Measurements from ENCODE around the gene ARL6IP1.
A peak's percentile ranks its signal among the peaks of the same experiment; 100 is the strongest.
"Not testable (repeated sequence)": the region's sequence is repeated elsewhere in the genome, so short reads cannot be mapped to it uniquely, and the experiment has no call there.

The ARL6IP1 gene

DNA sequence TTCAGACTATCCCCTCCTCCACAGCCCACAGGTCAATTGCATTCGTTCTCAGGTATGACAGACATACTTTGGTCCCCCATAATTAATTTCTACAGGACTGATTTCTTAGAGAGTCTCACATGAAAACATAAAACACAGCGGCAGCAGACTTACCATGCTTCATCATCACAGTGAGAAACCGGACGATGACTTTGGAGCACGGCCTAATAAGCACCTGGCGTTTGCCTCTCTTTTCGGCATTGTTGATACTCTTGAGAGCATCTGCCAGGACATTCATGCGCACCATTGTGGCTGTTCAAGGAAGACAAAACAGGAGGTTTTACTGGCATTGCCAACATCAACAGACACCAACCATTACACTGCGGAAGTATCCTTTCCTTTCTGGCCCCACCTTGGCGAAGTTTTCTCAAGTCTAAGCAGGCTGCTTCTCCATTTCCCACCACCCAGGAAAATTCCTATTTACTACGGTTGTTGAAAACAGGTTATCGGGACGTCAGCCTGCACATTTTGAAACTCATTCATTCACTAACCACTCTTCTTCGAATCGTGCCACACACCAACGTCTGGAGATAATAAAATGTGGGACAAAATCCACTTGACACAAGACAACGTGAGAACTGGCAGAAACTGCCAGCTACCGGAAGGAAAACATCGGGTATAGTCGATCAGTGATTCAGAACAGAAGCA lies 12.4 kb downstream of the ARL6IP1 start:
- no peak for TF ChIP-seq CTCF (IDR thresholded peaks at IDR 0.05; ENCODE audit: low read depth, low read length)
- H3K4me3 ChIP-seq (ENCODE audit: low read depth, low read length) = peak overlapping the region; percentile 92

DNA sequence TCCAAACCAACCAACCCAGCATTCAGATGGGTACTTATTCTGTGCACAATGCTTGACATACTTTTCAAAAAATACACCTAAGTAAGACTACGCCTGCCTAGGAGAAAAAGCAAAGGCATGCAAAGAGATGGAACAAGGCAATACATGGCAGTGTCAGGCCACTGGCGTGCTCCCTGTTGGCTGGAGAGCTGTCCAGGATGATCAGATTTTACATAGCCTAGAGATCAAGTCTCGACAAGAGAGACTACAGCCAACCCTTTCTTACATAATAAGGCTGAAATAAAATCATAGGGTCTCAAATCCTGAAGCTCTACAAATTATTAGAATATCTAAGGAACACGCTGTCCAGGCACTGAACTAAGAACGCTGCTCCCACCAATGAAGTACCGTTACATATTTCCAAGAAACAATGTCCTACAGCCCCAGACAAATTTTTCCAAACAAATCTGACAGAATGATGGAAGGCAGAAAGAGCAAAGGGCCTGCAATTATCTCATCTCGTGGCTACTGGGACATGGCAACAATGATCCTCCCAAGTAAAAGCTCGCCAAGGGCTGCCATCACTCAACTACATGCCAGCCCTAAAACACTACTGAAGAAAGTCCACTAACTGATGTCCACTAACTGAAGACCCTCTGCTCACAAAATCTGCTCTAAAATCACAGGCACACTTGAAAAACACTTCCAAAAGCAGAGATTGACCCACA lies 16.3 kb downstream of the ARL6IP1 start:
- no peak overlapping the region for H3K4me3 ChIP-seq (ENCODE audit: low read depth, low read length)
- no peak for TF ChIP-seq CTCF (IDR thresholded peaks at IDR 0.05; ENCODE audit: low read depth, low read length)

- no peak for TF ChIP-seq CTCF (IDR thresholded peaks at IDR 0.05; ENCODE audit: low read depth, low read length)
- H3K4me3 ChIP-seq (ENCODE audit: low read depth, low read length) = no peak overlapping the region
Observed at GRCh38 chr16:18783430-18784341, 17.7 kb downstream of the ARL6IP1 start.

DNA sequence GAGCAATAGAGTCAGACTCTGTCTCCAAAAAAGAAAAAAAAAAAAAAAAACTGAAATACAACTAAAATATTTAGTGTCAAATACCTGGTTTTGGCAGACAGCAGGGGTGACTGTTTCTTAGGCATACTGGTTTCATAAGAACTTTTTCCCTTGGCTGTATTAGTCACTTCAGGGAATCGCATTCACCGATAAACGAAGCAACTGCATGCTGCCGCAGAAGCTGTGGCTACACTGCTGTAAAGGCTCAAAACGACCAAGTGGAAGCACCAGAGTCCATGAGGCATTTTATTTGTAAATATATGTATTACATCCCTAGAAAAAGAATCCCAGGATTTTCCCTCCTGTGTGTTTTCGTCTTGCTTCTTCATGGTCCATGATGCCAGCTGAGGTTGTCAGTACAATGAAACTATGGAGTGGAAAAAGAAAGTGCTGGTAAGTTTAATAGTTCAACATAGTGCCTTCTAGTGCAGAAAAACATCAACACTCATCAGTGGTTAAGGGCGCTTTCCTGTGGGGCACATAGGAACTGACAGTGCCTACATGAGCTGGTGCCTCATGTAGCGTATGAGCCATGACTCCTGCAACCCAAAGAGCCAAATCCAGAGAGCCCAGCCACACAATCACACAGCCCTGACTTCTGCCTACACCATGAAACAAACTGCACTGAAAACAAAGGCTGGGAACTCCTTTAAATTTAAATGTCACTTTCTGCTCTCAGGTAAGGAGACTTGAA lies 18.5 kb downstream of the ARL6IP1 start:
- TF ChIP-seq CTCF (IDR thresholded peaks at IDR 0.05; ENCODE audit: low read depth, low read length) = no peak
- no peak overlapping the region for H3K4me3 ChIP-seq (ENCODE audit: low read depth, low read length)

DNA sequence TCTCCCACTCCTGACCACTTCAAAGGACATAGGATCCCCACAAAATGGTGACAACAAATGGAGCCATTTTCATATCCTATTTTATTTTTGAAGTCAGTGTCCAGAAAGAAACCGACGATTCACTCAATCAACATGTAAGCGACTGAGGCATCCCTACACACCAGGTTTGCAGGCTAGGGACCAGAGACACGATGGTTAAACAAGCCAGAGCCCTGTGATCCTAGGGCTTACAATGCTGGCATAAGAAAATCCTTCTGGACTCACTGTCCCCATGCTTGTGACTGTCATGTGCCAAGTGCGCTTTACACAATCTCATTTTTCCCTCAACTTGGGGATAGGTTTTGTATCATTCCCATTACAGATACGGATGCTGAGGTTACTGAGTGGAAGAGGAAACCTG lies 20.1 kb downstream of the ARL6IP1 start:
- not testable (repeated sequence) for H3K4me3 ChIP-seq (ENCODE audit: low read depth, low read length)

- H3K4me3 ChIP-seq (ENCODE audit: low read depth, low read length) = not testable (repeated sequence)
Observed at GRCh38 chr16:18780460-18781026, 20.8 kb downstream of the ARL6IP1 start.

- not testable (repeated sequence) for H3K4me3 ChIP-seq (ENCODE audit: low read depth, low read length)
Observed at GRCh38 chr16:18777664-18778063, 23.7 kb downstream of the ARL6IP1 start.

- not testable (repeated sequence) for H3K4me3 ChIP-seq (ENCODE audit: low read depth, low read length)
Observed at GRCh38 chr16:18776334-18776733, 25.0 kb downstream of the ARL6IP1 start.

- not testable (repeated sequence) for H3K4me3 ChIP-seq (ENCODE audit: low read depth, low read length)
Observed at GRCh38 chr16:18774651-18775050, 26.7 kb downstream of the ARL6IP1 start.

DNA sequence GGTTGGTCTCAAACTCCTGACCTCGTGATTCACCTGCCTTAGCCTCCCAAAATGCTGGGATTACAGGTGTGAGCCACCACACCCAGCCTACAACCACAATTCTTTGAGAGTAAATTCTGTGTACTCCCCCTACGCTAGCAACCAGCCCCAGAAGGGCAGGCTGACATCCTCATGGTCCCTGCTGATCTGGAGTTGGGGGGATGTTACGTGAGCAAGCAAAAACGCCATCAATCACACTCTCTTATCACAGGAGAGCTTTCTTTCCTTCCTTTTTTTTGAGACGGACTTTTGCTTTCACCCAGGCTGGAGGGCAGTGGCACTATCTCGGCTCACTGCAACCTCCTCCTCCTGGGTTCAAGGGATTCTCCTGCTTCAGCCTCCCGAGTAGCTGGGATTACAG lies 29.2 kb downstream of the ARL6IP1 start:
- H3K4me3 ChIP-seq (ENCODE audit: low read depth, low read length) = not testable (repeated sequence)

DNA sequence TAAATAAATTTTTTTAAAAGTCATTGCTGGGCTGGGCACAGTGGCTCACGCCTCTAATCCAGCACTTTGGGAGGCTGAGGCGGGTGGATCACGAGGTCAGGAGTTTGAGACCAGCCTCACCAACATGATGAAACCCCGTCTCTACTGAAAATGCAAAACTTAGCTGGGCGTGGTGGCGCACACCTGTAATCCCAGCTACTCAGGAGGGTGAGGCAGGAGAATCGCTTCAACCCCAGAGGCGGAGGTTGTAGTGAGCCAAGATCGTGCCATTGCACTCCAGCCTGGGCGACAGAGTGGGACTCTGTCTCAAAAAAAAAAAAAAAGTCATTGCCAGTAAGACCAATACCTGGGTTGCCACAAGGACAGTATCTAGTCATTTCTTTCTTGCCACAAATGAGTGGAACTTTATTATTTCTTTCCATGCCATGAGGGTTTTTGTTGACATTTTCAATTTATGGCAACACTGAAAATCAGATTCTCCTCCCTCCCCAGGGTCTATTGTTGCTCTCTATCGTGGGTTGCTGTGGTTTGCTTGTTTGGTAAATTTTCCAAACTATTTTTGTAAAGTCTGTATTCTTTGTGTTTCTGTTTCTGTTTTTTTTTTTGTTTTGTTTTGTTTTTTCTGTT lies 30.9 kb downstream of the ARL6IP1 start:
- not testable (repeated sequence) for H3K4me3 ChIP-seq (ENCODE audit: low read depth, low read length)

DNA sequence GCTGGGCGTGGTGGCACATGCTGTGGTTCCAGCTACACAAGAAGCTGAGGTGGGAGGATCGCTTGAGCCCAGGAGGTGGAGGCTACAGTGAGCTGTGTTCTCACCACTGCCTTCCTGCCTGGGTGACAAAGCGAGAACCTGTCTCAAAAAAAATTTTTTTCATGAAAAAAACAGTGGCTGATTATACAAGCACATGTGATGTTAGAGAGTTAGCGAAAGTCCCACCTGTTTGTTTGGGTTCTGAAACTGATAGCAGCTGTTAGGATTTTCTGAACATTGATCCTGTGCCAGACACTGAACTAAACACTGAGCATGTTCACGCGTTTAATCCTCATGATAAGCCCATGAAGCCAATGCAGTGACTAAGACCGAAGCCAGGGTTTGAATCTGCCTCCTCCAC lies 34.1 kb downstream of the ARL6IP1 start:
- H3K4me3 ChIP-seq (ENCODE audit: low read depth, low read length) = not testable (repeated sequence)

GRCh38 chr16:18762713-18763112 lies 38.6 kb downstream of the ARL6IP1 start:
- H3K4me3 ChIP-seq (ENCODE audit: low read depth, low read length) = not testable (repeated sequence)
